ENCODE data around the gene PCNX4.

DNA sequence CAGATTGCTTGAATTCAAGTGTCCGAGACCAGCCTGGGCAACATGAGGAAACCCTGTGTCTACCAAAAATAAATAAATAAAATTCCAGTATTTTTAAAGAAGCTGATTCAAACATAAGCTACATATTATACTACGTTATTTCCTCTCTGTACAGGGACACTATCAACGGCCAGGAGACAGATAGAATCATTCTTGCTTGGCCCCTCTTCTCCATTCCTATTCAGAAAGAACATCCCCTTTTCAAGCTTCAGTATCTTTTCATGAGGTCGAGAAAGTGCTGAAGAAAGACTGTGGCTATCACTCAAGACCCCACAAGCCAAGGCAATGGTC is 73.8 kb downstream of the PCNX4 start:
- no peak for TF ChIP-seq GATA3 (IDR thresholded peaks at IDR 0.05; ENCODE audit: low read depth, low read length)
- TF ChIP-seq GATA2 (IDR thresholded peaks at IDR 0.05; ENCODE audit: low read depth, low read length): no peak

Data from SH-SY5Y (cell line).